ENCODE results near the gene RANBP17. TPM values are rescaled to one million over a fixed set of nuclear protein-coding genes. Genes with fewer than 3 reads are reported as not detected.
"Not testable (repeated sequence)": the region's sequence is repeated elsewhere in the genome, so short reads cannot be mapped to it uniquely, and the experiment has no call there.

Gene RANBP17
- under 1 TPM in 1 of 2 experiments, not detected in 1; 0.13 TPM for total RNA-seq

- Mint-ChIP-seq H3K36me3 (ENCODE audit: low read depth) (peaks cover 12% of the 10 kb centered on the region), H3K4me1 (ENCODE audit: low read depth) (peaks cover 5% of the 10 kb centered on the region), H3K27me3 (ENCODE audit: low read depth) (peaks cover 28% of the 10 kb centered on the region), H3K9me3 (ENCODE audit: insufficient read depth) (peaks cover 14% of the 10 kb centered on the region), H3K4me3 (no peak within 1 kb of the TSS), H3K27ac (no peak within 1 kb of the TSS)
- ATAC-seq (no peak), DNase-seq (no peak)
- POLR2A ChIA-PET, result no interaction called here
- CTCF ChIA-PET, result no interaction called here
These were observed at the start of gene RANBP17 for GRCh38 chr5:170861917-170862766. RANBP17 (plus strand) TSS chr5:170862018.

- Mint-ChIP-seq H3K27me3 (ENCODE audit: low read depth) (no peaks in the 10 kb centered on the region), H3K27ac (no peak overlapping the region), H3K4me3 (no peak overlapping the region), H3K36me3 (ENCODE audit: low read depth) (no peaks in the 10 kb centered on the region), H3K4me1 (ENCODE audit: low read depth) (no peaks in the 10 kb centered on the region), H3K9me3 (ENCODE audit: insufficient read depth) (no peaks in the 10 kb centered on the region)
- no peak for ATAC-seq
- ChIA-PET CTCF (no interaction called here), POLR2A (no interaction called here)
- DNase-seq, result no peak
These were observed 48.6 kb upstream of the RANBP17 start for GRCh38 chr5:170813231-170813630.

GRCh38 chr5:170817195-170817594 is 44.6 kb upstream of the RANBP17 start:
- no peak for DNase-seq
- Mint-ChIP-seq H3K36me3 (ENCODE audit: low read depth) (no peaks in the 10 kb centered on the region), H3K9me3 (ENCODE audit: insufficient read depth) (no peaks in the 10 kb centered on the region), H3K4me3 (no peak overlapping the region), H3K27me3 (ENCODE audit: low read depth) (no peaks in the 10 kb centered on the region), H3K4me1 (ENCODE audit: low read depth) (no peaks in the 10 kb centered on the region), H3K27ac (no peak overlapping the region)
- ChIA-PET POLR2A (no interaction called here), CTCF (no interaction called here)
- ATAC-seq, result no peak

- no peaks in the 10 kb centered on the region for H3K9me3 Mint-ChIP-seq (ENCODE audit: insufficient read depth)
- H3K4me3 Mint-ChIP-seq, result no peak overlapping the region
- ChIA-PET POLR2A (no interaction called here), CTCF (no interaction called here)
- DNase-seq (no peak), ATAC-seq (no peak)
- H3K27ac Mint-ChIP-seq, result no peak overlapping the region
- H3K27me3 Mint-ChIP-seq (ENCODE audit: low read depth), result no peaks in the 10 kb centered on the region
- no peaks in the 10 kb centered on the region for H3K36me3 Mint-ChIP-seq (ENCODE audit: low read depth)
- no peaks in the 10 kb centered on the region for H3K4me1 Mint-ChIP-seq (ENCODE audit: low read depth)
These were observed 43.6 kb upstream of the RANBP17 start for GRCh38 chr5:170818232-170818631.

- H3K4me3 Mint-ChIP-seq, result no peak overlapping the region
- ATAC-seq, result no peak
- H3K27me3 Mint-ChIP-seq (ENCODE audit: low read depth), result no peaks in the 10 kb centered on the region
- H3K9me3 Mint-ChIP-seq (ENCODE audit: insufficient read depth), result no peaks in the 10 kb centered on the region
- no peak overlapping the region for H3K27ac Mint-ChIP-seq
- POLR2A ChIA-PET, result no interaction called here
- no peaks in the 10 kb centered on the region for H3K4me1 Mint-ChIP-seq (ENCODE audit: low read depth)
- DNase-seq, result no peak
- H3K36me3 Mint-ChIP-seq (ENCODE audit: low read depth), result no peaks in the 10 kb centered on the region
- CTCF ChIA-PET, result no interaction called here
These were observed 42.0 kb upstream of the RANBP17 start for GRCh38 chr5:170819824-170820223.

GRCh38 chr5:170821257-170821800 is 40.5 kb upstream of the RANBP17 start:
- H3K4me3 Mint-ChIP-seq, result no peak overlapping the region
- DNase-seq, result no peak
- ChIA-PET CTCF (no interaction called here), POLR2A (no interaction called here)
- H3K27ac Mint-ChIP-seq, result no peak overlapping the region
- no peaks in the 10 kb centered on the region for H3K9me3 Mint-ChIP-seq (ENCODE audit: insufficient read depth)
- H3K4me1 Mint-ChIP-seq (ENCODE audit: low read depth), result no peaks in the 10 kb centered on the region
- H3K36me3 Mint-ChIP-seq (ENCODE audit: low read depth), result no peaks in the 10 kb centered on the region
- no peak for ATAC-seq
- H3K27me3 Mint-ChIP-seq (ENCODE audit: low read depth), result no peaks in the 10 kb centered on the region

GRCh38 chr5:170826117-170826516 is 35.7 kb upstream of the RANBP17 start:
- ATAC-seq (no peak), DNase-seq (no peak)
- H3K4me3 Mint-ChIP-seq, result no peak overlapping the region
- H3K4me1 Mint-ChIP-seq (ENCODE audit: low read depth), result no peaks in the 10 kb centered on the region
- POLR2A ChIA-PET, result no interaction called here
- CTCF ChIA-PET, result no interaction called here
- H3K27ac Mint-ChIP-seq, result no peak overlapping the region
- no peaks in the 10 kb centered on the region for H3K36me3 Mint-ChIP-seq (ENCODE audit: low read depth)
- H3K27me3 Mint-ChIP-seq (ENCODE audit: low read depth), result no peaks in the 10 kb centered on the region
- H3K9me3 Mint-ChIP-seq (ENCODE audit: insufficient read depth), result no peaks in the 10 kb centered on the region

- Mint-ChIP-seq H3K36me3 (ENCODE audit: low read depth) (no peaks in the 10 kb centered on the region), H3K4me3 (no peak overlapping the region), H3K4me1 (ENCODE audit: low read depth) (no peaks in the 10 kb centered on the region), H3K9me3 (ENCODE audit: insufficient read depth) (no peaks in the 10 kb centered on the region), H3K27ac (no peak overlapping the region), H3K27me3 (ENCODE audit: low read depth) (no peaks in the 10 kb centered on the region)
- DNase-seq (no peak), ATAC-seq (no peak)
- POLR2A ChIA-PET, result no interaction called here
- CTCF ChIA-PET, result no interaction called here
These were observed 29.6 kb upstream of the RANBP17 start for GRCh38 chr5:170832241-170832640.

- H3K27me3 Mint-ChIP-seq (ENCODE audit: low read depth); DNase-seq; H3K9me3 Mint-ChIP-seq (ENCODE audit: insufficient read depth); POLR2A ChIA-PET; H3K4me3 Mint-ChIP-seq; H3K36me3 Mint-ChIP-seq (ENCODE audit: low read depth); H3K27ac Mint-ChIP-seq; CTCF ChIA-PET; ATAC-seq; H3K4me1 Mint-ChIP-seq (ENCODE audit: low read depth): not testable (repeated sequence)
These were observed 27.8 kb upstream of the RANBP17 start for GRCh38 chr5:170833981-170834380.

- Mint-ChIP-seq H3K36me3 (ENCODE audit: low read depth) (no peaks in the 10 kb centered on the region), H3K27me3 (ENCODE audit: low read depth) (no peaks in the 10 kb centered on the region), H3K27ac (no peak overlapping the region), H3K9me3 (ENCODE audit: insufficient read depth) (no peaks in the 10 kb centered on the region), H3K4me1 (ENCODE audit: low read depth) (no peaks in the 10 kb centered on the region), H3K4me3 (no peak overlapping the region)
- POLR2A ChIA-PET, result no interaction called here
- CTCF ChIA-PET, result no interaction called here
- DNase-seq, result no peak
- no peak for ATAC-seq
These were observed 25.6 kb upstream of the RANBP17 start for GRCh38 chr5:170836226-170836625.

- ChIA-PET POLR2A (no interaction called here), CTCF (no interaction called here)
- Mint-ChIP-seq H3K27ac (no peak overlapping the region), H3K4me3 (no peak overlapping the region), H3K36me3 (ENCODE audit: low read depth) (no peaks in the 10 kb centered on the region), H3K4me1 (ENCODE audit: low read depth) (no peaks in the 10 kb centered on the region), H3K9me3 (ENCODE audit: insufficient read depth) (no peaks in the 10 kb centered on the region), H3K27me3 (ENCODE audit: low read depth) (no peaks in the 10 kb centered on the region)
- ATAC-seq (no peak), DNase-seq (no peak)
These were observed 17.9 kb upstream of the RANBP17 start for GRCh38 chr5:170843870-170844269.

- Mint-ChIP-seq H3K4me1 (ENCODE audit: low read depth) (no peaks in the 10 kb centered on the region), H3K27ac (no peak overlapping the region), H3K36me3 (ENCODE audit: low read depth) (no peaks in the 10 kb centered on the region), H3K9me3 (ENCODE audit: insufficient read depth) (no peaks in the 10 kb centered on the region), H3K4me3 (no peak overlapping the region), H3K27me3 (ENCODE audit: low read depth) (no peaks in the 10 kb centered on the region)
- CTCF ChIA-PET, result no interaction called here
- POLR2A ChIA-PET, result no interaction called here
- ATAC-seq, result no peak
- no peak for DNase-seq
These were observed 17.2 kb upstream of the RANBP17 start for GRCh38 chr5:170844651-170845050.

GRCh38 chr5:170846416-170846815 is 15.4 kb upstream of the RANBP17 start:
- no peak overlapping the region for H3K4me3 Mint-ChIP-seq
- H3K9me3 Mint-ChIP-seq (ENCODE audit: insufficient read depth), result no peaks in the 10 kb centered on the region
- no peak overlapping the region for H3K27ac Mint-ChIP-seq
- H3K4me1 Mint-ChIP-seq (ENCODE audit: low read depth), result no peaks in the 10 kb centered on the region
- CTCF ChIA-PET, result no interaction called here
- ATAC-seq (no peak), DNase-seq (no peak)
- H3K27me3 Mint-ChIP-seq (ENCODE audit: low read depth), result no peaks in the 10 kb centered on the region
- H3K36me3 Mint-ChIP-seq (ENCODE audit: low read depth), result no peaks in the 10 kb centered on the region
- POLR2A ChIA-PET, result no interaction called here

Measured in activated CD8-positive, alpha-beta T cell treated with anti-CD3 and anti-CD28 coated beads, Interleukin-2, amount 10 ng/mL, durations not matched to agents 7 days and 5 days (primary cell).